ENCODE measurements around the gene CHST11.

CHST11 gene

DNA sequence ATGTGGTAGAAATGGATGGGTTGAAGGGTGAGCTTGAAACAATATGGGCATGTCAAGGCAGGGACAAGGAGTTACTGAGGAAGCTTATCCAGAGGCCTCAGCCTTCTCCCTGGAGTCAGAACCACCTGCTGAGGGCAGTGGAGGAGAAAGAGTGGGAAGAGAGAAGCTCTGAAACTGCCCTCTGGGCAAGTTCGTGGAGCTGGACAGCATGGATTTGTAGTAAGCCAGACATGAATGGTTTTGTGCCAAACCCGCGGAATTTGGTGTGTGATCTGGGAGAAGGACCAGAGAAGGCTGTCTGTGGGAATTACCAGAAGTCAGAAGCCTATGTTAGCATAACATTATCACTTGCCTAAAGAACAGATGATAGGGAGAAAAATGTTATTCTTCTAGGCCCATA lies 336.5 kb downstream of the CHST11 start:
- no peak for TF ChIP-seq CTCF (conservative IDR thresholded peaks at IDR 0.05; ENCODE audit: low read depth, low read length)
- no peak overlapping the region for H3K4me3 ChIP-seq (ENCODE audit: low read length)
- DNase-seq (ENCODE audit: low read depth), result no peak

- TF ChIP-seq CTCF (conservative IDR thresholded peaks at IDR 0.05; ENCODE audit: low read depth, low read length), result no peak
- no peak overlapping the region for H3K4me3 ChIP-seq (ENCODE audit: low read length)
- DNase-seq (ENCODE audit: low read depth), result no peak
Measured at GRCh38 chr12:104793968-104794367, 337.2 kb downstream of the CHST11 start.

DNA sequence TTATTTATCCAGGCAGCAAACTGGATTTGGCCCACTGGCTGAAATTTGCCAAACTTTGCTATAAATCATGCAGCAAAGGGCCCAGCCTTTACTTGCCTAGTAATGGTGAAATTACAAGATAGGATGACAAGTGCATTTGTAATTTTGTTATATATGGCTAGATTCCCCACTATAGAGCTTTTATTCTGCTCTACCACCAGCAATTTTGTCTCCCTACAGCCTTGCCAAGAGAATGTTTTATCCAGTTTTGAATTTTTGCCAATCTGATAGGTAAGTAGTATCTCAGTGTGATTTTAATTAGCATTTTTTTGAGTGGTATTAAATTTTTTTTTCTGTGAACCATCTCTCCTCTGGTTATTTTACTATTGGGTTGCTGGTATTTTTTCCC lies 339.7 kb downstream of the CHST11 start:
- no peak for DNase-seq (ENCODE audit: low read depth)
- H3K4me3 ChIP-seq (ENCODE audit: low read length), result no peak overlapping the region
- no peak for TF ChIP-seq CTCF (conservative IDR thresholded peaks at IDR 0.05; ENCODE audit: low read depth, low read length)

DNA sequence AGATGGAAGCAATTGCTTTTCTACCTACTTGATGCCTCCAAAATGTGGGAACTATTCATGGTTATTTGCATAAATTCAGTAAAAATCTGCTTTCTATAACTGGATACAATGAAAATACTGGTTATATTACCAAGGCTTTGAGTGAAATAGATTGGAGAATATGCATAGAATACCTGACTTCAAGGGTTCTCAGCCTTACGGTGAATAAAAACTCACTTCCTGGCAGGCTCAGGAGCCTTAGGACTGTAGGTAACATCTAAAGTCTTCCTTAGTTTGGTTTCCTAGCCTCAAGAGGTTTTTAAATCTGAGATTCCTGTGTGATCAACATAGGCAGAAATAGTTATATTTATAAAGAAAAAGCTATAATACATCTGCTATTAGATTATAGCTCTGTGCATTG lies 342.7 kb downstream of the CHST11 start:
- DNase-seq (ENCODE audit: low read depth), result no peak
- no peak for TF ChIP-seq CTCF (conservative IDR thresholded peaks at IDR 0.05; ENCODE audit: low read depth, low read length)
- no peak overlapping the region for H3K4me3 ChIP-seq (ENCODE audit: low read length)

- no peak for TF ChIP-seq CTCF (conservative IDR thresholded peaks at IDR 0.05; ENCODE audit: low read depth, low read length)
- no peak overlapping the region for H3K4me3 ChIP-seq (ENCODE audit: low read length)
- DNase-seq (ENCODE audit: low read depth), result no peak
Measured at GRCh38 chr12:104801005-104801404, 344.3 kb downstream of the CHST11 start.

- no peak for DNase-seq (ENCODE audit: low read depth)
- no peak for TF ChIP-seq CTCF (conservative IDR thresholded peaks at IDR 0.05; ENCODE audit: low read depth, low read length)
- no peak overlapping the region for H3K4me3 ChIP-seq (ENCODE audit: low read length)
Measured at GRCh38 chr12:104801427-104801826, 344.7 kb downstream of the CHST11 start.

- no peak for TF ChIP-seq CTCF (conservative IDR thresholded peaks at IDR 0.05; ENCODE audit: low read depth, low read length)
- no peak for DNase-seq (ENCODE audit: low read depth)
- no peak overlapping the region for H3K4me3 ChIP-seq (ENCODE audit: low read length)
Measured at GRCh38 chr12:104802208-104802607, 345.5 kb downstream of the CHST11 start.

Measured in retinal pigment epithelial cell (primary cell).